Colonic mucosa (tissue), 4 donors: ENCODE results near the gene LAYN. TPM values are rescaled to one million over a fixed set of nuclear protein-coding genes. Genes with fewer than 3 reads are reported as not detected.
A peak's percentile ranks its signal among the peaks of the same experiment; 100 is the strongest.

Experiments used
- DNase-seq: peaks from one replicate; pipeline ENCODE4 v3.0.0-alpha.2; 2020
- H3K27ac ChIP-seq: fragments of 200-600 bp; one replicate; pipeline ENCODE4 v1.8.0; 2021
- H3K27me3 ChIP-seq: fragments of 200-600 bp; one replicate; pipeline ENCODE4 v1.8.0; 2021
- H3K36me3 ChIP-seq: fragments of 200-600 bp; one replicate; pipeline ENCODE4 v1.8.0; 2021
- H3K4me1 ChIP-seq: fragments of 200-600 bp; one replicate; pipeline ENCODE4 v1.8.0; 2021; ENCODE audit warnings: mild to moderate bottlenecking
- H3K4me3 ChIP-seq: fragments of 200-600 bp; one replicate; pipeline ENCODE4 v1.8.0; 2021
- H3K9ac ChIP-seq, 2 donors: one replicate each; pipeline ENCODE4 v1.7.0; 2013; ENCODE audit warnings: control low read depth in 2 of 2, low read depth in 2 of 2, low read length in 2 of 2
- H3K9me3 ChIP-seq: fragments of 200-600 bp; one replicate; pipeline ENCODE4 v1.8.0; 2021
- CTCF ChIP-seq: fragments of 200-600 bp; IDR thresholded peaks from one replicate; pipeline ENCODE4 v1.8.0; 2022; ENCODE audit warnings: antibody characterized with exemption, mild to moderate bottlenecking
- intact Hi-C: fragments of 100-400 bp; cut with DNase I; formaldehyde crosslinking; loops from one replicate; pipeline ENCODE4 v1.14.1; 2022
- total RNA-seq, 2 donors: library from RNA; stranded (reverse); fragmentation: NEBNext Ultra II Directional in 1 of 2; extraction: Animal tissue kit (Norgen Biotek cat#: 25700) in 1 of 2; gene quantifications; one replicate each; pipeline ENCODE4 v1.2.1, GENCODE V29; 2021
- donor health status: healthy.
- donor health status: DM: no; HTN: no; CAD: no.
- donor health status: DM: no; HTN: no; CAD: no.

LAYN gene
- total RNA-seq, 2 donors from 2014 or later, result 0.99 to 9.0 TPM

- Histone ChIP-seq H3K27ac (no peak overlapping the region), H3K36me3 (no peaks in the 10 kb centered on the region), H3K9ac (no peak overlapping the region), H3K4me3 (no peak overlapping the region), H3K27me3 (peaks cover 32% of the 10 kb centered on the region), H3K4me1 (no peaks in the 10 kb centered on the region), H3K9me3 (no peaks in the 10 kb centered on the region)
- intact Hi-C loops, result no loop called here
- no peak for DNase-seq
- TF ChIP-seq CTCF, result no peak
Measured at GRCh38 chr11:111510311-111510710, 30.2 kb upstream of the LAYN start.

- no peak for DNase-seq
- no peaks in the 10 kb centered on the region for H3K9me3 ChIP-seq
- no peak within 1 kb of the TSS for H3K27ac ChIP-seq
- TF ChIP-seq CTCF, result no peak
- H3K4me3 ChIP-seq, result peak within 1 kb of the TSS; percentile 38
- intact Hi-C loops, result no loop called here
- peaks cover 32% of the 10 kb centered on the region for H3K27me3 ChIP-seq
- H3K9ac ChIP-seq, result peak within 1 kb of the TSS in 1 of 2 donors; percentile 41
- no peaks in the 10 kb centered on the region for H3K36me3 ChIP-seq
- no peaks in the 10 kb centered on the region for H3K4me1 ChIP-seq
Measured at GRCh38 chr11:111512296-111513239, 28.0 kb upstream of the LAYN start, which contains the start of gene BTG4. Gene BTG4 (minus strand): TSS chr11:111512386. CDS start chr11:111498776, 13,610 bp downstream.

- H3K27ac ChIP-seq, result no peak overlapping the region
- no peak overlapping the region for H3K4me3 ChIP-seq
- peaks cover 32% of the 10 kb centered on the region for H3K27me3 ChIP-seq
- intact Hi-C loops, result no loop called here
- TF ChIP-seq CTCF, result no peak
- no peaks in the 10 kb centered on the region for H3K4me1 ChIP-seq
- H3K9ac ChIP-seq, result no peak overlapping the region
- H3K9me3 ChIP-seq, result no peaks in the 10 kb centered on the region
- H3K36me3 ChIP-seq, result no peaks in the 10 kb centered on the region
- no peak for DNase-seq
Measured at GRCh38 chr11:111513240-111513605, 27.3 kb upstream of the LAYN start.

GRCh38 chr11:111514216-111515031, 26.1 kb upstream of the LAYN start, which contains the start of gene HOATZ:
Gene HOATZ (plus strand): TSS chr11:111514778. CDS start chr11:111514785, 7 bp downstream.
- Histone ChIP-seq H3K4me1 (no peaks in the 10 kb centered on the region), H3K27me3 (peaks cover 32% of the 10 kb centered on the region), H3K9ac (no peak within 1 kb of the TSS), H3K4me3 (no peak within 1 kb of the TSS), H3K27ac (no peak within 1 kb of the TSS), H3K9me3 (no peaks in the 10 kb centered on the region), H3K36me3 (no peaks in the 10 kb centered on the region)
- no peak for DNase-seq
- no peak for TF ChIP-seq CTCF
- intact Hi-C loops, result no loop called here

- peaks cover 32% of the 10 kb centered on the region for H3K27me3 ChIP-seq
- intact Hi-C loops, result no loop called here
- no peak overlapping the region for H3K27ac ChIP-seq
- no peaks in the 10 kb centered on the region for H3K9me3 ChIP-seq
- no peak for TF ChIP-seq CTCF
- H3K4me3 ChIP-seq, result no peak overlapping the region
- H3K36me3 ChIP-seq, result no peaks in the 10 kb centered on the region
- no peaks in the 10 kb centered on the region for H3K4me1 ChIP-seq
- no peak for DNase-seq
- H3K9ac ChIP-seq, result no peak overlapping the region
Measured at GRCh38 chr11:111515591-111515990, 24.9 kb upstream of the LAYN start.
